HG02763 (cell line): ENCODE results near the gene SHLD1.

Experiments used
- ATAC-seq: cut with Tn5 transposase; IDR thresholded peaks from one replicate; pipeline ENCODE4 v1.9.1; 2021; ENCODE audit warnings: mild to moderate bottlenecking, moderate library complexity; ENCODE audit not compliant: unreplicated experiment

Gene SHLD1

GRCh38 chr20:5811746-5812145 is 61.5 kb downstream of the SHLD1 start:
- ATAC-seq, result no peak

GRCh38 chr20:5818346-5818681 is 68.1 kb downstream of the SHLD1 start:
- ATAC-seq, result no peak

DNA sequence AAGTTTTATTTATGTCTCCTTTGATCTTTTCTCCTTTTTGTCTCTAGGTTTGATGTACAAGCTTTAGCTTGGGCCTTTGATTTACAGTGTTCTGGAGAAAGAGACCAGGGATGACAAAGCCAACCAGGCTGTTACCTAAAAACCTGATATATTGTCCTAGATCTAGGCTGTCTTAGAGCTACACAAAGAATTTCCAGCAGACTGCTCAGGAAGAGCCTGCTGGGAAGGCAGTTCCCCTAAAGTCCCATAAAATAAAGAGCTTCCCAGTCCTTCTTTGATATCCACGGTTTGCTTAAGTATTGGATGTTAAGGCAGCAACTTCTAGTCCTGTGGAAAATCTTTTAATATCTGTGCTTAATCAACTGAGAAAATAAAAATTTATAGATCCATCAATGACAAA is 70.5 kb downstream of the SHLD1 start:
- no peak for ATAC-seq

DNA sequence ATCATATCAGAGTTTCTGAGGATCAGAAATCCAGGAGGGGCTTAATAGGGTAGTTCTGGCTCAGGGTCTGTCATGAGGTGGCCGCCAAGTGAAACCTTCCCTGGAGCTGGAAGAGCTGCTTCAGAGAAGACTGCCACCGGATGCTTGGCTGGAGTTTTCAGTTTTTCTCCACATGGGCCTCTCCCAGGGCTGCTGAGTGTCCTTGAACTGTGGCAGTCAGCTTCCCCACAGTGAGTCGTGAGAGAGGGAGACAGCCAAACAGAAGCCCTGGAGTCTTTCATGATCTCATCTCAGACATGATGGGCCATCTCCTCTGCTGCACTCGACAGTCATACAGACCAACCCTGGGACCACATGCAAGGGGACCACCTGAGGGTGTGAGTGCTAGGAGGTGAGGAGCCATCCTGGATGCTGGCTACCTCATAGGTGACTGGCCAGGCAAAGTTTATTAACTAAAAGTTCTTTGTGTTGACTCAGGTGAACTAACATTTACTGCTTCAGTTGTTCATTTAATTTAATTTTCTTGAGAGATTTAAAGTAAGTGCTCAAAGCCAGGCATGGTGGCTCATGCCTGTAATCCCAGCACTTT is 71.5 kb downstream of the SHLD1 start:
- ATAC-seq, result no peak

DNA sequence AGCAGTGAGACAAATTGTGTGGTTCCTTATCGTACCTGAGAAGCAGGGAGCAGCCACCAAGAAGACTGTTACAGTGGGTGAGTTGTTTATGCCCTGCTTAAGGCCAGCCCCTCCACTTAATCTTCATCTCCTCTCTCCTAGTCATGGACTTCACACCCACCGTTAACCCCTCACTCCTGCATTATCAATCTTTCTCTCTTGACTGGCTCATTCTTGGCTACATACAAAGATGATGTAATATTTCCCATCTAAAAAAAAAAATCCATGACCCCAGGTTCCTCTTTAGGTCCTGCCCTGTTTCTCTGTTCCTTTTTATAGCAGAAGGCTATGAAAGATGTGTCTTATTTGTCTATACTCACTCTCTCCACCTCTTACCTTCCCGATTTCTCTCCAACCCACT is 72.4 kb downstream of the SHLD1 start:
- no peak for ATAC-seq

DNA sequence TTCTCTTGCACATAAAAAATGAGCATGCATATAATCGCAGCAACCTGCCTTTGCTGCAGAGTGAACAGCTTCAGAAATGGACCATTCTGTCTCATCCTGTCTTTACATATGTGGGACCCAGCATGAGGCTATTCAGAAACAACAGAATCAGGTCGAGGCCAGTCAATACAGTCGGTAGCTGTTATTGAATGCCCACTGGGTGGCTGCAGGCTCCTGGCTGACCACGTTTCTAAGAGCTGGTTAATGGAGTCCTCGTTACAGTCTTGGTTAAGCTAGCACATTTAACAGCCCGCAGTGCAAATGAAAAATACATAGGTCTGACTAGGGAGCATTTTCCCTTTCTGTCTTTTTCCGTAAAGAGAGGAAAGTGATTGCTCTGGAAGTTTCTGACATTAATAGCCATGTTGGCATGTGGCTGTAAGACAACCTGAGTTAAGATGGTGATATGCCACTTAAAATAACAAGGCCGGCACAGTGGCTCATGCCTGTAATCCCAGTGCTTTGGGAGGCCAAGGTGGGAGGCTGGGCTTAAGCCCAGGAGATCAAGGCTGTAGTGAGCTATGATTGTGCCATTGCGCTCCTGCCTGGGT is 75.0 kb downstream of the SHLD1 start:
- ATAC-seq, result no peak

- no peak for ATAC-seq
Measured at GRCh38 chr20:5827098-5827853, 77.1 kb downstream of the SHLD1 start.

DNA sequence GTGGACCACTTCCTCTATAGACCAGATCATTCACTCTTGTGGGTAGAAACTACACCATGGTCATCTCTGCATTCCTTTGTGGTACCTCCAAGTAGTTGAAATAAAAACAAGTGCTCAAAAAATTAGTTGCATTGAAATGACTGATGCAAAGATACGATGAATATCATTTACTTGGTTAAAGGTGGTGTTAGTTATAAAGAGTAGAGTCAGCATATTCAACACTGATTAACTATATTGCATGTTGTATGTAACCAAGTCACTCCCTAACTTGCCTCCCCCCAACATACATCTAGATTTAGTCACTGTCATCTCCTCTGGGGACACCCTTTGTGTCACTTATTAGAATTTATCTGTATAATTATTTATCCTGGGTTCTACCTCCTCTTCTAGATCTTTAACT is 77.7 kb downstream of the SHLD1 start:
- no peak for ATAC-seq

DNA sequence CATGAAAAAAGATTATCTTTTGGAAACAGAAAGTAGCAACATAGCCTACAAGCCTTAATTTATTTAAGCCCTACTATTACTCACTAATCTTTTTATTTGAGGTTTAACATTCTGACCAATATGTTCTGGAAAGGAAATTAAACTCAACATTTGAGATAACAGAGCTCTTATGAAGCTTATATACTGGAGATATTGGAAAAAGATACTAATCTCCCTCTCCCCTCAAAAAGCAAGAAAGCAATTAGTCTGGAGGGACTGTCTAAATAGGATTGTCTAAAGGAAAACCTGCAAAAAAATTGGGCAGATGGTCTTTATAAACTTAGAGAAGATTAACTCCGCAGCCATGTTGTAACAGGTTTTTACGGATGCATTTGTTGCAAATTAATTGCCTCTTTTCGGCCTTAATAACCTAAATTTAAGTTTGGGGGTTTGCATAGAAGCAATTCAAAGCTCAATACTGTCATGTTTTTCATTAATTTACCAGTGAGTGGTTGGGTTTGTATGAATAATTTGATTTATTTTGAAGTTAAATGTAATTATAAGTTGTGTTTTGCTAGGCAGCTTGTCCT is 79.1 kb downstream of the SHLD1 start:
- ATAC-seq, result no peak

- no peak for ATAC-seq
Measured at GRCh38 chr20:5831539-5832237, 81.5 kb downstream of the SHLD1 start.

- no peak for ATAC-seq
Measured at GRCh38 chr20:5833309-5833941, 83.2 kb downstream of the SHLD1 start.

DNA sequence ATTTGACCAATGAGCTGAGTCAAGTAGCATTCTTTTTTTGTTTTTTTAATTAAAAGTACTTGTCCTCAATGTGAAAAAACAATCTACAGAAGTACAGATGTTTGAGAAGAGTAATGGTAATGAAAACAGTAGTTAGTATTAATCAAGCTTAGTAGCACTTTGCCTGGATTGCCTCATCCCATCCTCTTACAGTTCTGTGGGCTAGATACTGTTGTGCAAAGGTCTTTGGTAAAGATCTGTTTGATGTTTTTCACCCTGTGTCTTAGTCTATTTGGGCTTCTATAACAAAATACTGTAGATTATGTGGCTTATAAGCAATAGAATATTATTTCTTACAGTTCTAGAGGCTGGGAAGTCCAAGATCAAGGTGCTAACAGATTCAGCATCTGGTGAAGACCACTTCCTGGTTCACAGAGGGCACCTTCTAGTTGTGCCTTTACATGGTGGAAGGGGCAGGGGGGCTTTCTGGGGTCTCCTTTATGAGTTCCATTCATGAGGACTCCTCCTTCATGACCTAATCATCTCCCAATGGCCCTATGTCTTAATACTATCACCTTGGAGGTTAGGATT is 84.3 kb downstream of the SHLD1 start:
- ATAC-seq, result no peak

- ATAC-seq, result no peak
Measured at GRCh38 chr20:5835321-5835821, 85.2 kb downstream of the SHLD1 start.

DNA sequence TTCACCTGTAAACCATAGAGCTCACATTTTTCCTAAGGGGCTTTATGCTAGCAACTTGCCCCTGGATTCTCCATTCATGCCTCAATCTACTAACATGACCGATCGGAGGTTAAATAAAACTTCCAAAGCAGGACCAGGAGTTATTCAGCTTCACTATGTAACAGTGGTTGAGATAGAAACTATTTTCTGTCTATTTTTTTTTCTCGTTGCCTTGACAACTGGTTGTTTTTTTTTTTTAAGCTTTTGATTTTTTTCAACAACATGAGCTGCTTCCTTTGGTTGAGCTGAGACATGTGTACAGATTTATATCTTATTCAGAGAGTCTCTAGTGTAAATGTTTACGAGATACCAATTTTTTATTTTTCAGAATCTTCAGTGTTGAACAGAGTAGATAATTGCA is 85.7 kb downstream of the SHLD1 start:
- ATAC-seq, result no peak

DNA sequence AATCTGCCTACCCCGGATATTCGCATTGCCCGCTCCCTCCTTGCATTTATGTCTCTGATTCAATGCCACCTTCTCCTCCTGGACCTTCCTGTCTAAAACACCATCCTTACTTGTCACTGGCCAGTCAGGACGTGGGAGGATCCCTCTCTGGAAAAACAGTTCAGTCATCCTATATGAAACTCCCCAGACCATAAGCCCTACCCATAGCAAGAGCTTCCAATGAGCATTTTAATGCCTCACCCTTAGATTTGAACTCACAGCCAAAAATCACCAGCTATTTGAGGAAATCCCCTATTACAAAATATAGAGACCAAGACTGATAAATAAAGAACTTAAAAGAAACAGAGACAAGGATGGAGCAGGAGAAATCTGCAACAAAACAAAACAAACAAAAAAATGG is 86.4 kb downstream of the SHLD1 start:
- no peak for ATAC-seq

DNA sequence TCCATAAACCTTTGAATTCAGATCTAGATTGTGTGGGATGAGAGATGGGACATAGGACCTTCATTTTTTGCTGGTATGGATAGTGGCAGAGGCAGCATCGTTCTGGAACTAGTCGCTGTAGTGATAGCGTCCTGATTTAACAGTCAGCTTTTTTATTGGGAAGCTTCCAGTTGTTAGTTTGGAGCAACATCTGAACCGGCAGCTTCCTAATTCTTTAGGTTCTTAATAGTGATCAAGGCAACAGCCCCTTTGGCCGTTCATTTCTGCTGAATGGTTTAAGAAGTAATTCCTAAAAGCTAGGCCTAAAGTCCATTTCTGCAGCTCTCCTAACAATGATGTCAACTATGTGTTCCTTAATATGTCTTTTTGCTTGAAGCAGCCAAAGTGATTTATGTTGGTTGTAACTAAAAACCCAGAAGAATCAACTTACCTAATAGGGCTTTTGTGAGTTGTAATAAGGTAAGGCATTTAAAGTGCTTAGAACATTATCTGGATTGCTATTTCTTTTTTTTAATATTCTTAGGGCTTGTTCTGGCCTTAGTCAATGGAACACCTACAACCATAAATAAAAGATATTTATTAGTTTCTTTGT is 90.3 kb downstream of the SHLD1 start:
- no peak for ATAC-seq

GRCh38 chr20:5841522-5841921 is 91.3 kb downstream of the SHLD1 start:
- ATAC-seq, result no peak

GRCh38 chr20:5842465-5842864 is 92.3 kb downstream of the SHLD1 start:
- ATAC-seq, result no peak

DNA sequence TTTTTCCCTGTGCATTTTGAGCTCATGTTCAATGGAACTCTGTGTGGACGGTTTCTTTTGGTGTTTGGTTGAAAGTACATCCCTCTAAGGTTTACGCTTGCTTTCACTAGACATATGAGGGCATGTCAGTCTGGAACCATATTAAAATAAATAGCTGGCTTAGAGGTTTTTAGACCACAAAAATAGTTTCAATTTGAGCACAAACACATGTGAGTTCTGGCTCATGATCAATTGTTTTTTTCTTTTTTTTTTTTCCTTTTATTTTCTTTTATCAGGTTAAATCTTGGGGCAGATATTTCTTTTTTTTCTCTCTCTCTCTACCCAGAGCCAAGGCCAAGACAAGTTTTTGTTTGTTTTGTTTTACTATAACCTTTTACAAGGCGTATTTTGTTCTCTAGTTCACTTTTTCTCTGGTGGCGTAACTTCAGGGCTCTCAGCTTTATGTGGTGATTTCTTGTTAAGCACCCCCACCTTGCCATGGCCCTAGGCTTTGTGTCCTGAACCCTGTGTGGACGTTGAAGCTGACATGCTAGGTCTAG is 92.9 kb downstream of the SHLD1 start:
- peak; percentile 59 for ATAC-seq
